ENCODE measurements around the gene TAOK3. TPM values are rescaled to one million over a fixed set of nuclear protein-coding genes. Genes with fewer than 3 reads are reported as not detected.

TAOK3 gene
- total RNA-seq, 2 donors from 2014 or later = 33.4 to 40.6 TPM

- no peaks in the 10 kb centered on the region for H3K27me3 Mint-ChIP-seq (ENCODE audit: insufficient read depth)
- peaks cover 11% of the 10 kb centered on the region for H3K4me1 Mint-ChIP-seq
- DNase-seq = no peak
- H3K4me3 Mint-ChIP-seq = no peak overlapping the region
- Histone ChIP-seq H3K9me3 (ENCODE audit: control insufficient read depth, low read length) (no peaks in the 10 kb centered on the region), H3K4me3 (ENCODE audit: low read length) (no peak overlapping the region), H3K36me3 (ENCODE audit: control insufficient read depth, insufficient read depth, low read length) (no peaks in the 10 kb centered on the region), H3K27me3 (ENCODE audit: control insufficient read depth, insufficient read depth, low read length, poor library complexity, severe bottlenecking) (no peaks in the 10 kb centered on the region), H3K4me1 (ENCODE audit: control insufficient read depth, insufficient read depth, low read length) (no peaks in the 10 kb centered on the region), H3K27ac (ENCODE audit: low read depth, low read length) (no peak overlapping the region), H3K9ac (ENCODE audit: extremely low read depth, low read length, poor library complexity, severe bottlenecking) (no peak overlapping the region)
- WGBS, 2 experiments (ENCODE audit: insufficient coverage in 1 of 2, insufficient read length in 1 of 2) = 89 to 96% methylated on average over 3 of the region's 3 CpGs
- TF ChIP-seq, protein P1, sequence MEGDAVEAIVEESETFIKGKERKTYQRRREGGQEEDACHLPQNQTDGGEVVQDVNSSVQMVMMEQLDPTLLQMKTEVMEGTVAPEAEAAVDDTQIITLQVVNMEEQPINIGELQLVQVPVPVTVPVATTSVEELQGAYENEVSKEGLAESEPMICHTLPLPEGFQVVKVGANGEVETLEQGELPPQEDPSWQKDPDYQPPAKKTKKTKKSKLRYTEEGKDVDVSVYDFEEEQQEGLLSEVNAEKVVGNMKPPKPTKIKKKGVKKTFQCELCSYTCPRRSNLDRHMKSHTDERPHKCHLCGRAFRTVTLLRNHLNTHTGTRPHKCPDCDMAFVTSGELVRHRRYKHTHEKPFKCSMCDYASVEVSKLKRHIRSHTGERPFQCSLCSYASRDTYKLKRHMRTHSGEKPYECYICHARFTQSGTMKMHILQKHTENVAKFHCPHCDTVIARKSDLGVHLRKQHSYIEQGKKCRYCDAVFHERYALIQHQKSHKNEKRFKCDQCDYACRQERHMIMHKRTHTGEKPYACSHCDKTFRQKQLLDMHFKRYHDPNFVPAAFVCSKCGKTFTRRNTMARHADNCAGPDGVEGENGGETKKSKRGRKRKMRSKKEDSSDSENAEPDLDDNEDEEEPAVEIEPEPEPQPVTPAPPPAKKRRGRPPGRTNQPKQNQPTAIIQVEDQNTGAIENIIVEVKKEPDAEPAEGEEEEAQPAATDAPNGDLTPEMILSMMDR (conservative IDR thresholded peaks at IDR 0.05) = no peak
- peaks cover 2% of the 10 kb centered on the region for H3K9me3 Mint-ChIP-seq
- peak overlapping the region; percentile 44 for H3K27ac Mint-ChIP-seq
- H3K36me3 Mint-ChIP-seq (ENCODE audit: low read depth) = peaks cover 10% of the 10 kb centered on the region
Observed at GRCh38 chr12:118290130-118290529, 82.6 kb downstream of the TAOK3 start.

- H3K4me3 Mint-ChIP-seq = no peak overlapping the region
- H3K27me3 Mint-ChIP-seq (ENCODE audit: insufficient read depth) = no peaks in the 10 kb centered on the region
- Histone ChIP-seq H3K4me3 (ENCODE audit: low read length) (no peak overlapping the region), H3K36me3 (ENCODE audit: control insufficient read depth, insufficient read depth, low read length) (no peaks in the 10 kb centered on the region), H3K9me3 (ENCODE audit: control insufficient read depth, low read length) (no peaks in the 10 kb centered on the region), H3K27me3 (ENCODE audit: control insufficient read depth, insufficient read depth, low read length, poor library complexity, severe bottlenecking) (no peaks in the 10 kb centered on the region), H3K27ac (ENCODE audit: low read depth, low read length) (no peak overlapping the region), H3K4me1 (ENCODE audit: control insufficient read depth, insufficient read depth, low read length) (no peaks in the 10 kb centered on the region), H3K9ac (ENCODE audit: extremely low read depth, low read length, poor library complexity, severe bottlenecking) (no peak overlapping the region)
- peaks cover 11% of the 10 kb centered on the region for H3K4me1 Mint-ChIP-seq
- H3K27ac Mint-ChIP-seq = no peak overlapping the region
- H3K36me3 Mint-ChIP-seq (ENCODE audit: low read depth) = peaks cover 7% of the 10 kb centered on the region
- no CpG with 5 or more reads among the region's 1 CpG for WGBS, 2 experiments (ENCODE audit: insufficient coverage in 1 of 2, insufficient read length in 1 of 2)
- DNase-seq = no peak
- TF ChIP-seq, protein P1 (conservative IDR thresholded peaks at IDR 0.05) = no peak
- peaks cover 2% of the 10 kb centered on the region for H3K9me3 Mint-ChIP-seq
Observed at GRCh38 chr12:118288174-118288573, 84.5 kb downstream of the TAOK3 start.

DNA sequence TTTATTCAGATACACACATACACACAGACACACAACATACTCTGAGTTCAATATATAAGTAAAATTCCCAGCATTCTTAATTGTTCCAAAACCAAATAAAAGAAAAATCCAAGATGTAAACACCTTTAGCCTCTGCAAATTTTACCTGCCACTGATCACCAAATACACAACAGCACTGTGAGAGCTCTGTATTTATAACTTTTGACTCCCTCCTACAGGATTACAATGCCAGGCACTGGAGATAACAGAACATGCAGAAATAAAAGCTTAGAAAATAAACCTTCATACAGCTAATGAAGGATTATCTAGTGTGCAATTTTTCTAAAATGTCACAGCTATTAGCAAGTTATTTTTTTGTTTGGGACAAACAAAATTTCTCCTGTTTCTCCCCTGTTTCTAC is 85.0 kb downstream of the TAOK3 start:
- Histone ChIP-seq H3K9ac (ENCODE audit: extremely low read depth, low read length, poor library complexity, severe bottlenecking) (no peak overlapping the region), H3K36me3 (ENCODE audit: control insufficient read depth, insufficient read depth, low read length) (no peaks in the 10 kb centered on the region), H3K27ac (ENCODE audit: low read depth, low read length) (no peak overlapping the region), H3K4me3 (ENCODE audit: low read length) (no peak overlapping the region), H3K9me3 (ENCODE audit: control insufficient read depth, low read length) (no peaks in the 10 kb centered on the region), H3K27me3 (ENCODE audit: control insufficient read depth, insufficient read depth, low read length, poor library complexity, severe bottlenecking) (no peaks in the 10 kb centered on the region), H3K4me1 (ENCODE audit: control insufficient read depth, insufficient read depth, low read length) (no peaks in the 10 kb centered on the region)
- H3K4me1 Mint-ChIP-seq = peaks cover 11% of the 10 kb centered on the region
- H3K27ac Mint-ChIP-seq = no peak overlapping the region
- peaks cover 2% of the 10 kb centered on the region for H3K9me3 Mint-ChIP-seq
- DNase-seq = no peak
- peaks cover 5% of the 10 kb centered on the region for H3K36me3 Mint-ChIP-seq (ENCODE audit: low read depth)
- H3K27me3 Mint-ChIP-seq (ENCODE audit: insufficient read depth) = no peaks in the 10 kb centered on the region
- TF ChIP-seq, protein P1 (conservative IDR thresholded peaks at IDR 0.05) = no peak
- no peak overlapping the region for H3K4me3 Mint-ChIP-seq

All from endodermal cell (in vitro differentiated cells).